GM10266 (cell line): ENCODE measurements around the gene TMEM209.
"Not testable (repeated sequence)": the region's sequence is repeated elsewhere in the genome, so short reads cannot be mapped to it uniquely, and the experiment has no call there.

ENCODE experiments used
- DNase-seq: peaks from one replicate; pipeline ENCODE4 v3.0.0; 2012; ENCODE audit errors: extremely low spot score
- CTCF ChIP-seq: IDR thresholded peaks from 2 replicates; pipeline ENCODE4 v1.5.1; 2012; ENCODE audit warnings: mild to moderate bottlenecking, low read depth; ENCODE audit not compliant: control insufficient read depth, insufficient read depth; ENCODE audit errors: missing control alignments

TMEM209 gene

GRCh38 chr7:130134106-130134636 is 71.0 kb downstream of the TMEM209 start:
- DNase-seq = no peak
- no peak for TF ChIP-seq CTCF

GRCh38 chr7:130133029-130133782 is 72.0 kb downstream of the TMEM209 start:
- no peak for TF ChIP-seq CTCF
- no peak for DNase-seq

- TF ChIP-seq CTCF = no peak
- DNase-seq = no peak
Measured at GRCh38 chr7:130131964-130132875, 73.0 kb downstream of the TMEM209 start.

GRCh38 chr7:130131191-130131834 is 73.9 kb downstream of the TMEM209 start:
- no peak for TF ChIP-seq CTCF
- no peak for DNase-seq

GRCh38 chr7:130129011-130129411 is 76.2 kb downstream of the TMEM209 start:
- no peak for TF ChIP-seq CTCF
- DNase-seq = no peak

- TF ChIP-seq CTCF = no peak
- no peak for DNase-seq
Measured at GRCh38 chr7:130127821-130128317, 77.3 kb downstream of the TMEM209 start.

- no peak for TF ChIP-seq CTCF
- no peak for DNase-seq
Measured at GRCh38 chr7:130127404-130127803, 77.8 kb downstream of the TMEM209 start.

GRCh38 chr7:130126840-130127239 is 78.4 kb downstream of the TMEM209 start:
- not testable (repeated sequence) for DNase-seq
